Measurements from ENCODE around the gene UTS2R.

- TF ChIP-seq POLR2A (IDR thresholded peaks at IDR 0.05) = no peak
- no peak for TF ChIP-seq CTCF (IDR thresholded peaks at IDR 0.05 in 4 of 5, conservative IDR thresholded peaks at IDR 0.05 in 1 of 5)
These were observed 11.8 kb downstream of the UTS2R start for GRCh38 chr17:82383411-82383810.
